T follicular helper cell (primary cell): ENCODE measurements around the gene SYK.

Experiments used
- DNase-seq: peaks from one replicate; pipeline ENCODE4 v3.0.0-alpha.2; 2020; ENCODE audit warnings: low read depth

SYK gene

GRCh38 chr9:90946982-90947381, 145.4 kb downstream of the SYK start:
- DNase-seq, result no peak
